Heart left ventricle (tissue), 16 donors: ENCODE measurements around the gene ARHGAP12. TPM values are rescaled to one million over a fixed set of nuclear protein-coding genes. Genes with fewer than 3 reads are reported as not detected.

Experiments used
- ATAC-seq, 4 donors: fragments of 200-7000 bp; cut with Tn5 transposase; one replicate each; pipeline ENCODE4 v1.9.1; 2020 to 2022; ENCODE audit warnings: moderate library complexity in 4 of 4, mild to moderate bottlenecking in 3 of 4, moderate number of reproducible peaks in 1 of 4
- DNase-seq, 5 donors: peaks; one replicate each; pipeline ENCODE4 v3.0.0-alpha.2; 2020
- H3K27ac ChIP-seq, 12 donors: fragments of 200-600 bp; sonication (generic) in 4 of 12; one replicate each; pipeline versions ENCODE4 v1.5.0 to v1.8.0; 2016 to 2022; ENCODE audit warnings: mild to moderate bottlenecking in 2 of 12
- H3K27me3 ChIP-seq, 9 donors: fragments of 200-600 bp; sonication (generic) in 2 of 9; one replicate each; pipeline versions ENCODE4 v1.5.1 to v1.8.0; 2016 to 2022; ENCODE audit warnings: mild to moderate bottlenecking in 3 of 9
- H3K36me3 ChIP-seq, 9 donors: fragments of 200-600 bp; sonication (generic) in 2 of 9; one replicate each; pipeline versions ENCODE4 v1.5.0 to v1.8.0; 2018 to 2022; ENCODE audit warnings: mild to moderate bottlenecking in 2 of 9
- H3K4me1 ChIP-seq, 12 donors: fragments of 200-600 bp; sonication (generic) in 4 of 12; one replicate each; pipeline versions ENCODE4 v1.5.0 to v1.8.0; 2016 to 2022; ENCODE audit warnings: mild to moderate bottlenecking in 3 of 12
- H3K4me3 ChIP-seq, 12 donors: fragments of 200-600 bp; sonication (generic) in 4 of 12; one replicate each; pipeline versions ENCODE4 v1.5.0 to v1.8.0; 2017 to 2022; ENCODE audit warnings: mild to moderate bottlenecking in 9 of 12, moderate library complexity in 4 of 12
- H3K9me3 ChIP-seq, 12 donors: fragments of 200-600 bp; sonication (generic) in 4 of 12; one replicate each; pipeline versions ENCODE4 v1.5.0 to v1.8.0; 2016 to 2022; ENCODE audit warnings: mild to moderate bottlenecking in 1 of 12
- POLR2A ChIP-seq, 2 donors: fragments of 450-650 bp; IDR thresholded peaks; one replicate each; pipeline ENCODE4 v1.6.1; 2017; ENCODE audit warnings: antibody characterized with exemption in 2 of 2, mild to moderate bottlenecking in 2 of 2, moderate library complexity in 2 of 2
- WGBS, 4 donors: extraction: QIAGEN DNeasy Blood & Tissue Kit in 2 of 4; methylation state at CpG; one replicate each; pipeline versions ENCODE4 v1.1.5 to v1.1.7; 2013 to 2018; 5-methylcytosine and 5-hydroxymethylcytosine counted together
- intact Hi-C, 10 donors: fragments of 100-400 bp; cut with DNase I; formaldehyde crosslinking; loops; one replicate each; pipeline versions ENCODE4 v1.11.1 to v1.14.2; 2022
- polyA plus RNA-seq, 2 donors: library from polyadenylated mRNA; stranded (reverse); fragments of 200-250 nt; gene quantifications; one replicate each; pipeline ENCODE4 v1.2.3, GENCODE V29; 2013
- total RNA-seq, 9 donors: library from RNA; depleted of rRNA in 2 of 9; stranded (reverse); fragments of >200 nt in 2 of 9; fragmentation: NEBNext Ultra II Directional in 3 of 9; extraction: Animal tissue kit (Norgen Biotek cat#: 25700) in 3 of 9; gene quantifications; one replicate each; pipeline versions ENCODE4 v1.1.0 to v1.2.4, GENCODE V29; 2016 to 2023
- TF ChIP-seq, protein P1 (sequence below), 12 donors: fragments of 200-600 bp; sonication (generic) in 4 of 12; IDR thresholded peaks; one replicate each; pipeline versions ENCODE4 v1.5.0 to v1.8.0; 2018 to 2022; ENCODE audit warnings: antibody characterized with exemption in 12 of 12, mild to moderate bottlenecking in 5 of 12
- donor health status: ischemic (EF 13 %, LVEDD 7.1; RV severe dilation, severe dysfunction).
- donor health status: healthy with polysubstance abuse.
- donor health status: DM: no; HTN: yes; CAD: no.
- donor health status: DM: no; HTN: no; CAD: no.
- donor health status: ischemic (EF 25% LVEDD 6.9; RV normal size, moderate dysfunction).
- donor health status: ischemic (EF 25% LVEDD 5.7; RV mildly dilated, moderate dysfunction).
- donor health status: healthy.
- donor health status: DM: yes; HTN: yes; CAD: no.
- donor health status: ischemic (EF 35%, LVEDD 5.7; RV mildly dilated, moderate dysfunction).
- donor health status: nonischemic (EF 11% LVEDD 7.7; RV severe dilation, severe dysfunction).
- donor health status: DM: yes; HTN: yes; CAD: no.
- donor health status: PGD.
- donor health status: ischemic (EF 29% LVEDD 5.4; RV normal size, mild dysfunction).
- donor health status: nonischemic (EF 23%, LVEDD 6.1; RV moderate dilation, normal function).

The ARHGAP12 gene
- total and polyA plus RNA-seq, 11 donors, result 11.5 to 27.6 (median 20.1) TPM

- no peak for ATAC-seq
- intact Hi-C loops, result no loop called here
- no peak for TF ChIP-seq POLR2A (IDR thresholded peaks at IDR 0.05)
- TF ChIP-seq, protein P1, sequence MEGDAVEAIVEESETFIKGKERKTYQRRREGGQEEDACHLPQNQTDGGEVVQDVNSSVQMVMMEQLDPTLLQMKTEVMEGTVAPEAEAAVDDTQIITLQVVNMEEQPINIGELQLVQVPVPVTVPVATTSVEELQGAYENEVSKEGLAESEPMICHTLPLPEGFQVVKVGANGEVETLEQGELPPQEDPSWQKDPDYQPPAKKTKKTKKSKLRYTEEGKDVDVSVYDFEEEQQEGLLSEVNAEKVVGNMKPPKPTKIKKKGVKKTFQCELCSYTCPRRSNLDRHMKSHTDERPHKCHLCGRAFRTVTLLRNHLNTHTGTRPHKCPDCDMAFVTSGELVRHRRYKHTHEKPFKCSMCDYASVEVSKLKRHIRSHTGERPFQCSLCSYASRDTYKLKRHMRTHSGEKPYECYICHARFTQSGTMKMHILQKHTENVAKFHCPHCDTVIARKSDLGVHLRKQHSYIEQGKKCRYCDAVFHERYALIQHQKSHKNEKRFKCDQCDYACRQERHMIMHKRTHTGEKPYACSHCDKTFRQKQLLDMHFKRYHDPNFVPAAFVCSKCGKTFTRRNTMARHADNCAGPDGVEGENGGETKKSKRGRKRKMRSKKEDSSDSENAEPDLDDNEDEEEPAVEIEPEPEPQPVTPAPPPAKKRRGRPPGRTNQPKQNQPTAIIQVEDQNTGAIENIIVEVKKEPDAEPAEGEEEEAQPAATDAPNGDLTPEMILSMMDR (IDR thresholded peaks at IDR 0.05), result no peak
These were observed 81.1 kb downstream of the ARHGAP12 start for GRCh38 chr10:31847515-31847914.

DNA sequence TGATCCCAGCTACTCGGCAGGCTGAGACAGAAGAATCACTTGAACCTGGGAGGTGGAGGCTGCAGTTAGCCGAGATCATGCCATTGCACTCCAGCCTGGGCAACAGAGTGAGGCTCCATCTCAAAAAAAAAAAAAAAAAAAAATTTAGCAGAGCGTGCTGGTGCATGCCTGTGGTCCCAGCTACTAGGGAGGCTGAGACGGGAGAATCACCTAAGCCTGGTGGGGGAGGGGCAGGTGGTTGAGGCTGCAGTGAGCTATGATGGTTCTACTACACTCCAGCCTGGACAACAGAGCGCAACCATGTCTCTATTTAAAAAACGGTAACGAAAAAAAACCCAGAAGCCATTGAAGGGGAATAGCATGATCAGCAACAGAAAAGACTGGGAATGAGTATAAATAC is 89.9 kb downstream of the ARHGAP12 start:
- 94 to 99% (median 98%) methylated on average over 7 of the region's 7 CpGs for whole genome bisulfite sequencing, 4 donors
- DNase-seq, result no peak
- no peak for TF ChIP-seq POLR2A (IDR thresholded peaks at IDR 0.05)

More at GRCh38 chr10:31847515-31847914, 81.1 kb downstream of the ARHGAP12 start:
- H3K27me3 ChIP-seq, result no peaks in the 10 kb centered on the region
- H3K4me1 ChIP-seq, result peaks cover 0 to 11% (median 0%) of the 10 kb centered on the region in 12 donors
- H3K4me3 ChIP-seq, result no peak overlapping the region
- DNase-seq, result no peak
- H3K36me3 ChIP-seq, result peaks cover 0 to 4% (median 0%) of the 10 kb centered on the region in 9 donors
- H3K9me3 ChIP-seq, result no peaks in the 10 kb centered on the region
- H3K27ac ChIP-seq, result no peak overlapping the region

GRCh38 chr10:31838065-31838464 is 90.6 kb downstream of the ARHGAP12 start:
- 90 to 94% (median 92%) methylated on average over 1 of the region's 1 CpG for WGBS, 4 donors
- no peak overlapping the region for H3K27ac ChIP-seq
- no peaks in the 10 kb centered on the region for H3K4me1 ChIP-seq
- no peak for TF ChIP-seq POLR2A (IDR thresholded peaks at IDR 0.05)
- TF ChIP-seq, protein P1 (IDR thresholded peaks at IDR 0.05), result no peak
- no peak overlapping the region for H3K4me3 ChIP-seq
- intact Hi-C loops, result no loop called here
- no peaks in the 10 kb centered on the region for H3K27me3 ChIP-seq
- H3K9me3 ChIP-seq, result no peaks in the 10 kb centered on the region
- no peak for DNase-seq
- peaks cover 0 to 15% (median 0%) of the 10 kb centered on the region in 9 donors for H3K36me3 ChIP-seq
- ATAC-seq, result no peak

More for the DNA sequence above, 89.9 kb downstream of the ARHGAP12 start:
- Histone ChIP-seq H3K4me3 (no peak overlapping the region), H3K4me1 (no peaks in the 10 kb centered on the region), H3K27ac (no peak overlapping the region), H3K27me3 (no peaks in the 10 kb centered on the region), H3K9me3 (no peaks in the 10 kb centered on the region), H3K36me3 (peaks cover 0 to 15% (median 0%) of the 10 kb centered on the region in 9 donors)
- intact Hi-C loops, result no loop called here
- ATAC-seq, result no peak

- Histone ChIP-seq H3K9me3 (no peaks in the 10 kb centered on the region), H3K4me3 (no peak overlapping the region), H3K4me1 (no peaks in the 10 kb centered on the region), H3K36me3 (peaks cover 0 to 14% (median 0%) of the 10 kb centered on the region in 9 donors), H3K27ac (no peak overlapping the region), H3K27me3 (no peaks in the 10 kb centered on the region)
- no peak for TF ChIP-seq POLR2A (IDR thresholded peaks at IDR 0.05)
- TF ChIP-seq, protein P1 (IDR thresholded peaks at IDR 0.05), result peak; percentile 15 to 60 (median 46)
- ATAC-seq (peak in 1 of 4 donors; percentile 32), DNase-seq (no peak)
- WGBS, 4 donors, result 85 to 90% (median 88%) methylated on average over 9 of the region's 9 CpGs
- intact Hi-C loops, result no loop called here
These were observed 91.8 kb downstream of the ARHGAP12 start for GRCh38 chr10:31836569-31837406.
